Lower lobe of right lung (tissue), 2 donors: ENCODE data around the gene LTBP1. TPM values are rescaled to one million over a fixed set of nuclear protein-coding genes. Genes with fewer than 3 reads are reported as not detected.
"Not testable (repeated sequence)": the region's sequence is repeated elsewhere in the genome, so short reads cannot be mapped to it uniquely, and the experiment has no call there.

Source experiments
- ATAC-seq, 2 donors: fragments of 200-7000 bp; cut with Tn5 transposase; one replicate each; pipeline ENCODE4 v1.9.1; 2020 to 2022; ENCODE audit warnings: mild to moderate bottlenecking in 2 of 2, moderate library complexity in 2 of 2
- DNase-seq: peaks from one replicate; pipeline ENCODE4 v3.0.0-alpha.2; 2020
- H3K27ac ChIP-seq: fragments of 200-600 bp; one replicate; pipeline ENCODE4 v1.8.0; 2022
- H3K27me3 ChIP-seq: fragments of 200-600 bp; one replicate; pipeline ENCODE4 v1.8.0; 2022; ENCODE audit warnings: low read depth
- H3K36me3 ChIP-seq: fragments of 200-600 bp; one replicate; pipeline ENCODE4 v1.8.0; 2022; ENCODE audit warnings: mild to moderate bottlenecking
- H3K4me1 ChIP-seq: fragments of 200-600 bp; one replicate; pipeline ENCODE4 v1.8.0; 2022
- H3K4me3 ChIP-seq: fragments of 200-600 bp; one replicate; pipeline ENCODE4 v1.8.0; 2022; ENCODE audit warnings: mild to moderate bottlenecking
- H3K9me3 ChIP-seq: fragments of 200-600 bp; one replicate; pipeline ENCODE4 v1.8.0; 2022
- intact Hi-C: fragments of 100-400 bp; cut with DNase I; formaldehyde crosslinking; loops from one replicate; pipeline ENCODE4 v1.11.0; 2022
- total RNA-seq: library from RNA; stranded (reverse); fragmentation: NEBNext Ultra II Directional; extraction: Animal tissue kit (Norgen Biotek cat#: 25700); gene quantifications from one replicate; pipeline ENCODE4 v1.2.1, GENCODE V29; 2021
- TF ChIP-seq, protein P1 (sequence below): fragments of 200-600 bp; IDR thresholded peaks from one replicate; pipeline ENCODE4 v1.8.0; 2022; ENCODE audit warnings: antibody characterized with exemption, mild to moderate bottlenecking
- donor health status: DM: no; HTN: yes; CAD: no; lungs with severe emphysema.

LTBP1 gene
- total RNA-seq, 1 donor from 2014 or later, result 34.7 TPM

DNA sequence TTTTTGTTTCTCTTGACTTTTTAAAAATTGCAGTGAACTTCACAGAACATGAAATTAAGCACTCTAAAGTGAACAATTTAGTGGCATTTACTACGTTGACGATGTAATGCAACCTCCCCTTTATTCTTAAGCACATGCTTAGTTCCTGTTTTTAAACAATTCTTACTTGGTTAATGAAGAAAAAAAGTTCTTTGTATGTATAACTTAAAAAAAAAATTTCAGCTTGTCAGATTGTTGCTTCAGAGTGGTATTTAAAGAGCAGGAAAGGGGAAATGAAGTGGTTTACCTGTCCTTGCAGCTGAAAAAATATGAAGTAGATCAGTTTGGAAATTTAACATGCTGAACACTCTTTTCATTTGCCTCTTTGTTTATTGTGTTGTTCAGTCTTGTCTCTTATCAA is 434.0 kb downstream of the LTBP1 start:
- TF ChIP-seq, protein P1, sequence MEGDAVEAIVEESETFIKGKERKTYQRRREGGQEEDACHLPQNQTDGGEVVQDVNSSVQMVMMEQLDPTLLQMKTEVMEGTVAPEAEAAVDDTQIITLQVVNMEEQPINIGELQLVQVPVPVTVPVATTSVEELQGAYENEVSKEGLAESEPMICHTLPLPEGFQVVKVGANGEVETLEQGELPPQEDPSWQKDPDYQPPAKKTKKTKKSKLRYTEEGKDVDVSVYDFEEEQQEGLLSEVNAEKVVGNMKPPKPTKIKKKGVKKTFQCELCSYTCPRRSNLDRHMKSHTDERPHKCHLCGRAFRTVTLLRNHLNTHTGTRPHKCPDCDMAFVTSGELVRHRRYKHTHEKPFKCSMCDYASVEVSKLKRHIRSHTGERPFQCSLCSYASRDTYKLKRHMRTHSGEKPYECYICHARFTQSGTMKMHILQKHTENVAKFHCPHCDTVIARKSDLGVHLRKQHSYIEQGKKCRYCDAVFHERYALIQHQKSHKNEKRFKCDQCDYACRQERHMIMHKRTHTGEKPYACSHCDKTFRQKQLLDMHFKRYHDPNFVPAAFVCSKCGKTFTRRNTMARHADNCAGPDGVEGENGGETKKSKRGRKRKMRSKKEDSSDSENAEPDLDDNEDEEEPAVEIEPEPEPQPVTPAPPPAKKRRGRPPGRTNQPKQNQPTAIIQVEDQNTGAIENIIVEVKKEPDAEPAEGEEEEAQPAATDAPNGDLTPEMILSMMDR, result no peak
- Histone ChIP-seq H3K36me3 (no peaks in the 10 kb centered on the region), H3K4me3 (no peak overlapping the region), H3K27ac (no peak overlapping the region), H3K4me1 (no peaks in the 10 kb centered on the region), H3K9me3 (no peaks in the 10 kb centered on the region), H3K27me3 (no peaks in the 10 kb centered on the region)
- no peak for DNase-seq
- ATAC-seq, result no peak
- intact Hi-C loops, result no loop called here

DNA sequence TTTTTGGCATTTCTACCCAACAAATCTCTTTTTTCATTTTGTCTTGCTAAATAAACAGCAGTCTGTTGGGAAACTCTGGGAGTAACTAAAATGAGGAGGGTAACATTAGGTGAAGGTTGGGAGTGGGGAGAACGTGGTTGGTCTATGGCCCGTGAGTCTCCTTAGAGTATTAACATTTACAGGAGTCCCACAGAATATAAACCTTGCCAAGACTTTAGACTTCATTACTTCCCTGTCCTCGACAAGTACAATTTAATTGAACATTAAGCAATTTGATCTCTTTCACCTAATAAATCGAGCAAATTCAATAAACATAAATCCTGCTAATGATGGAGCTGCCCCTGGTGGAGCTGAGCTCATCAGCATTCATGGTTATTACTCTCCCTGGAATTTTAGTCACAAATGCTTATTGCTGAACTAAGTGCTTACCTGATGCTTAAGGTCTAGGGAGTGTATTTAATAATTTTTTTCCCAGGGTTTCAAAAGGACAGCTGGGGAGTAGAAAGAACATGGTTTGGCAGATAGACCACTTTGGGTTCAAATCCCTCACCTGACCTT is 434.6 kb downstream of the LTBP1 start:
- Histone ChIP-seq H3K36me3 (no peaks in the 10 kb centered on the region), H3K27me3 (no peaks in the 10 kb centered on the region), H3K9me3 (no peaks in the 10 kb centered on the region), H3K4me1 (no peaks in the 10 kb centered on the region), H3K4me3 (no peak overlapping the region), H3K27ac (no peak overlapping the region)
- DNase-seq (no peak), ATAC-seq (no peak)
- TF ChIP-seq, protein P1, result no peak
- intact Hi-C loops, result no loop called here

DNA sequence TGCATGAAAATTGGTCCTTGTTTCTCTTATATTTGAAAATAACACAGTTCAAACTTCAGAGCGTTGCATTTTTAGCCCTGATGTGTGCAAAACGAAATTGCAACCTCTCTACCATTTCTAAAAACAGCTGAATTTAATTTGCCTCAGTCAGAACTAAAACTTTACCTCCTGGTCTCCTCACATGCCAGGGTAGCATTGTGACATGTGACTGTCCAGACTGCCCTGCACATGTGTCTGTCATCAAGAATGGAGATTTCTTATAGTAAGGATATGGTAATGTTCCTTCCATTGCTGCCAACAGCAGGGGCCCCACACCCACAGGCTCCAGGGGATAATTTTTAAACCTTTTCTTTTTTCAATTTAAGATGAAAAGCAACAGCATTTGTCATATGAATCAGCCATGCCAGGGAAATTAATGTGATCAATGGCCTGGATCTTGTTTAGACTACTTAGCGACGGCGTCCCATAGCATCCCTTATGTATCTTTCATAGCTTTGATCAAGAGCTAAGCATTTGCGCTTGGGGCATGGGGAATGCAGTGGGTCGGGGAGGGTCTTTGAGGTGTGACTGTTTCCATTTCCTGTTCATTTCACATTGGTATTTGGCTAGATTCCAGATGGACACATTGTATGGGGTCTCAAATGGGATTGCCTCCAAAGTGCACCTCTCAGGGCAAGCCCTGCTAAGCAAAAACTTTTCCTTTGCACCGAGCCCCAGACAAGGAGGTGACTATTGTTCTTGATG is 437.3 kb downstream of the LTBP1 start:
- Histone ChIP-seq H3K36me3 (no peaks in the 10 kb centered on the region), H3K4me3 (no peak overlapping the region), H3K27ac (no peak overlapping the region), H3K9me3 (no peaks in the 10 kb centered on the region), H3K27me3 (no peaks in the 10 kb centered on the region), H3K4me1 (no peaks in the 10 kb centered on the region)
- TF ChIP-seq, protein P1, result no peak
- intact Hi-C loops, result no loop called here
- no peak for ATAC-seq
- no peak for DNase-seq

DNA sequence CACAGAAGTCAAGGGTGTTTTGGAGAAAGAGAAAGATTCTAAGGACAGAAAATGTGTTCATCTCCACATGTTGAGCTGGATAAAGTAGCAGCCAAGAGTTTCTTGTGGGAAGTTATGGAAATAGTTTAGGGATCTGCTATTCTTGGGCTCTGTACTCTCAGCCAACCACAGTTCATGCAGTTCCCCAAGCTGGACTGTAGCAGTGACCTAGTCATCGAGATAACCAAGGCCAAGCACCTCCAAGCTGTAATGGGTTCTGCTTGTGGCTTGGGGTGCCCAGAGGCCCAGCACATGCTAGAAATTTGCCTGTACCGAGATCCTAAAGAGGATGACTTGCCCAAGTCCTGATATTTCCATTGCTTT is 437.8 kb downstream of the LTBP1 start:
- intact Hi-C loops, result no loop called here
- H3K4me3 ChIP-seq, result no peak overlapping the region
- no peaks in the 10 kb centered on the region for H3K36me3 ChIP-seq
- H3K9me3 ChIP-seq, result no peaks in the 10 kb centered on the region
- ATAC-seq (no peak), DNase-seq (no peak)
- no peaks in the 10 kb centered on the region for H3K4me1 ChIP-seq
- no peak overlapping the region for H3K27ac ChIP-seq
- no peaks in the 10 kb centered on the region for H3K27me3 ChIP-seq
- TF ChIP-seq, protein P1, result no peak

DNA sequence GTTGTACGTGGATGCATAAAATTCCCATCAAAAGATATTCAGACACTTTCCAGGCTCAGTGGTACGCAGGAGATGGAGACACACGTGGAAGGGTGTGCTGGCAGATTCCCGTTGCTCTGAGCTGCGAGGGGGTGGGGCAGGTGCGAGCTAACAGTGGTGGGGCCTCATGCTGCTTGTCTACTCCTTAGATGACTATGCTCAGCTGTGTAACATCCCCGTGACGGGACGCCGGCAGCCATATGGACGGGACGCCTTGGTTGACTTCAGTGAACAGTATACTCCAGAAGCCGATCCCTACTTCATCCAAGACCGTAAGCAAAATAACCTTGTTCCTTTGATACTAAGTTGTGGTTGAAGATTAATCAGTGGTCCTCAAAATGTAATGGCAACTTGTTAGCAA is 442.2 kb downstream of the LTBP1 start:
- ATAC-seq (no peak), DNase-seq (no peak)
- intact Hi-C loops, result no loop called here
- H3K27me3 ChIP-seq, result no peaks in the 10 kb centered on the region
- H3K4me3 ChIP-seq, result no peak overlapping the region
- no peaks in the 10 kb centered on the region for H3K36me3 ChIP-seq
- no peaks in the 10 kb centered on the region for H3K4me1 ChIP-seq
- no peaks in the 10 kb centered on the region for H3K9me3 ChIP-seq
- H3K27ac ChIP-seq, result no peak overlapping the region
- TF ChIP-seq, protein P1, result no peak

DNA sequence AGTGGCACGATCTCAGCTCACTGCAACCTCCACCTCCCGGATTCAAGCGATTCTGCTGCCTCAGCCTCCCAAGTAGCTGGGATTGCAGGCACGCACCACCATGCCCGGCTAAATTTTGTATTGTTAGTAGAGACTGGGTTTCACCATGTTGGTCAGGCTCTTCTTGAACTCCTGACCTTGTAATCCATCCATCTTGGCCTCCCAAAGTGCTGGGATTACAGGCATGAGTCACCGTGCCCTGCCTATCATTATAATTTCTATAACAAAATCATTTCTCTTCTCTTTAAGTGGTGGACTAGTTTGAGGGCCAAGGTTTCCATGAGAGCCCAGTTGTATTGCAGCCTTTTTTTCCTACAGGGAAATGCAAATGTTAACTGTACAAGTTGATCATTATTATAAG is 442.9 kb downstream of the LTBP1 start:
- DNase-seq, intact Hi-C loops, ATAC-seq, H3K9me3 ChIP-seq, H3K36me3 ChIP-seq, H3K27ac ChIP-seq, H3K4me1 ChIP-seq, H3K27me3 ChIP-seq, H3K4me3 ChIP-seq: not testable (repeated sequence)
